ENCODE results near the gene URB1. TPM values are rescaled to one million over a fixed set of nuclear protein-coding genes. Genes with fewer than 3 reads are reported as not detected.

The URB1 gene
- total and polyA plus RNA-seq, 11 donors: 4.6 to 26.0 (median 11.1) TPM

DNA sequence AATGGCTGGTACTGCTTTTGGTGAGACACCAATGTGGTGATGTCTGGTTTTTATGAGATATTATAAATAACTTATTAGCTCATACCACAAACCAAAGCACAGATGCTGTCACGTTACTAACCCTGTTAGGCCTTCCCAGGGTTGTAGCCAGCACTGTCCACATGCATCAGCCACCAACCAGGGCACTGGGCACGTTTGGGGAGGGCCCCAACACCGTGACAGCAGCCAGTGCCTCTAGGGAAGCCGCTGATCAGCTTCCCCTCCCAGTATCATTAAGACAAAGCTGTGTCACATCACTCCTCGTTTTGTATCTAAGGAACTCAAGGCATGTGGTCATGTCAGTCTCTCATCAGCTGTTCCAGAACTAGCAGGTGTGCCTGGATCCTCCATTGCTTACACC lies 13.9 kb downstream of the URB1 start:
- H3K27me3 ChIP-seq: no peaks in the 10 kb centered on the region
- no peaks in the 10 kb centered on the region for H3K9me3 ChIP-seq
- H3K4me3 ChIP-seq: no peak overlapping the region
- TF ChIP-seq, protein P1, sequence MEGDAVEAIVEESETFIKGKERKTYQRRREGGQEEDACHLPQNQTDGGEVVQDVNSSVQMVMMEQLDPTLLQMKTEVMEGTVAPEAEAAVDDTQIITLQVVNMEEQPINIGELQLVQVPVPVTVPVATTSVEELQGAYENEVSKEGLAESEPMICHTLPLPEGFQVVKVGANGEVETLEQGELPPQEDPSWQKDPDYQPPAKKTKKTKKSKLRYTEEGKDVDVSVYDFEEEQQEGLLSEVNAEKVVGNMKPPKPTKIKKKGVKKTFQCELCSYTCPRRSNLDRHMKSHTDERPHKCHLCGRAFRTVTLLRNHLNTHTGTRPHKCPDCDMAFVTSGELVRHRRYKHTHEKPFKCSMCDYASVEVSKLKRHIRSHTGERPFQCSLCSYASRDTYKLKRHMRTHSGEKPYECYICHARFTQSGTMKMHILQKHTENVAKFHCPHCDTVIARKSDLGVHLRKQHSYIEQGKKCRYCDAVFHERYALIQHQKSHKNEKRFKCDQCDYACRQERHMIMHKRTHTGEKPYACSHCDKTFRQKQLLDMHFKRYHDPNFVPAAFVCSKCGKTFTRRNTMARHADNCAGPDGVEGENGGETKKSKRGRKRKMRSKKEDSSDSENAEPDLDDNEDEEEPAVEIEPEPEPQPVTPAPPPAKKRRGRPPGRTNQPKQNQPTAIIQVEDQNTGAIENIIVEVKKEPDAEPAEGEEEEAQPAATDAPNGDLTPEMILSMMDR (IDR thresholded peaks at IDR 0.05): no peak
- TF ChIP-seq POLR2A (IDR thresholded peaks at IDR 0.05): no peak
- intact Hi-C loops (cut with DNase I): loop anchor here in 1 of 10 donors (5.0 kb wide), 1 partner anchor 52 kb away; no protein-coding TSS in a partner anchor
- H3K27ac ChIP-seq: peak overlapping the region in 7 of 12 donors; percentile 41 to 73 (median 68)
- peaks cover 0 to 11% (median 0%) of the 10 kb centered on the region in 12 donors for H3K4me1 ChIP-seq
- H3K36me3 ChIP-seq: peaks cover 0 to 98% (median 82%) of the 10 kb centered on the region in 9 donors
- ATAC-seq (peak; percentile 87 to 94 (median 91)), DNase-seq (peak in 4 of 5 donors; percentile 50 to 62 (median 58))
- 44 to 53% (median 49%) methylated on average over 4 to 5 of the region's 5 CpGs for WGBS, 4 donors

DNA sequence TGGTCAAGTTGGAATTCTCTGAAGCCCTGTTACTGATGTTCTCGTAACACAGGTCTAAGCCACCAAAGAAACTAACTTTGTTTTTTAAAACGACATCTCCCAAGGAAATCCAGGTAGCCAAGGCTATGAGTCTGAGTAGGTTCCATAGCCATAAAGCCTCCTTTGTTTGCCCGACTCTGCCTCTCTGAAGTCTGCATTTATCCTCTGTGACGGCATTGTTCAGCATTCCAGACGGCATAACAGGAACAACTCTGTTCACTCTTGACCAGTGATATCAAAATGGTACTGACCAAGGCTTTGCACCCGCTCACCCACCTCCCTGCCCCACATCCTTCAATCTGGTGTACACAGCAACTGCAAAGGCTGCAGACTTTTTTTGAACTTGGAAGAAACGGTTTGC lies 14.8 kb downstream of the URB1 start:
- peak overlapping the region in 5 of 12 donors; percentile 56 to 73 (median 69) for H3K27ac ChIP-seq
- no peaks in the 10 kb centered on the region for H3K27me3 ChIP-seq
- peaks cover 0 to 11% (median 0%) of the 10 kb centered on the region in 12 donors for H3K4me1 ChIP-seq
- WGBS, 4 donors: 79 to 91% (median 85%) methylated on average over 7 of the region's 7 CpGs
- no peak overlapping the region for H3K4me3 ChIP-seq
- no peak for DNase-seq
- TF ChIP-seq, protein P1 (IDR thresholded peaks at IDR 0.05): no peak
- no peak for TF ChIP-seq POLR2A (IDR thresholded peaks at IDR 0.05)
- no peaks in the 10 kb centered on the region for H3K9me3 ChIP-seq
- intact Hi-C loops (cut with DNase I): loop anchor here in 1 of 10 donors (5.0 kb wide), 1 partner anchor 51 kb away; no protein-coding TSS in a partner anchor
- no peak for ATAC-seq
- peaks cover 0 to 98% (median 81%) of the 10 kb centered on the region in 9 donors for H3K36me3 ChIP-seq

DNA sequence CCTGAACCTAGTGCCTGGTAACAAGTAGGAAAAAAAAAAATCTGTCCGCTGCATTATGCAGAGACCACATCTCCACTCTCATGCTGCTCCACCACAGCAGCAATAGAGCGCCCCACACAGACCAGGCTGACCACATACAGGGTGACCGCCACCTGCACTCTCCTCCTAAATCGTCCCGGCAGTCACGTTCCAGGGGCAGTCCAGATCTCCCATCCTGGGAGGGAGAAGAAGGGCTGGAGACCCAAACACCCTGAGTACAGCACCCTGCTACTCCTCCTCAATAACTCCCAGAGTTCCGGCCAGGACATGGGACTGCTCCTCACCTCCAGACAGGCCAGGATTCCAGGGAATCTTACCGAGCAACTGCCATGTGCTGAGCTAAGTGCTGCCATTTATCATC lies 15.3 kb downstream of the URB1 start:
- H3K9me3 ChIP-seq: no peaks in the 10 kb centered on the region
- intact Hi-C loops (cut with DNase I): loop anchor here in 1 of 10 donors (5.0 kb wide), 1 partner anchor 50 kb away; no protein-coding TSS in a partner anchor
- peak overlapping the region in 1 of 12 donors; percentile 56 for H3K27ac ChIP-seq
- H3K27me3 ChIP-seq: no peaks in the 10 kb centered on the region
- H3K4me3 ChIP-seq: no peak overlapping the region
- H3K4me1 ChIP-seq: peaks cover 0 to 13% (median 4%) of the 10 kb centered on the region in 12 donors
- 84 to 95% (median 94%) methylated on average over 7 to 8 of the region's 8 CpGs for WGBS, 4 donors
- H3K36me3 ChIP-seq: peaks cover 0 to 98% (median 80%) of the 10 kb centered on the region in 9 donors
- no peak for TF ChIP-seq POLR2A (IDR thresholded peaks at IDR 0.05)
- TF ChIP-seq, protein P1 (IDR thresholded peaks at IDR 0.05): no peak
- DNase-seq: no peak
- ATAC-seq: peak in 2 of 4 donors; percentile 5 to 29

DNA sequence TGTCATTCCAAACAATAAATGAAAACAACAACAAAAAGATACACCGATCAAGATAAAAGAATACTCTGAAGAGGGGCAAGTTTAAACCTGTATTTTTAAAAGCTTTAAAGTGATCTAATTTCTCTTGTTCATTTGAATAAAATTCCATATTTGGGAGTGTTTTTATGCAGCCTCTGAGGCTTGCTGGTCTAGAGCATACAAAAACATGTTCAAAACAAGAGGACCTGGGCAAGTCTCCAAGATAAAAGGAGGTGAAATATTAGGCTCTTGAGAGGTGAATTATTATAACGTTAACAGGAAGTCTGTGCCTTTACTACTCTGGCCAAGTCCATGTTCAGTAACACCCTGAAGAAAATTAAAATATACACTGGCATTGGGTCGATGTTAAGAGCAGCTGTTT lies 20.1 kb downstream of the URB1 start:
- no peak for DNase-seq
- intact Hi-C loops (cut with DNase I): no loop called here
- TF ChIP-seq, protein P1 (IDR thresholded peaks at IDR 0.05): no peak
- TF ChIP-seq POLR2A (IDR thresholded peaks at IDR 0.05): no peak
- H3K4me1 ChIP-seq: peaks cover 0 to 25% (median 7%) of the 10 kb centered on the region in 12 donors
- no peaks in the 10 kb centered on the region for H3K27me3 ChIP-seq
- H3K27ac ChIP-seq: peak overlapping the region in 10 of 12 donors; percentile 7 to 75 (median 36)
- 41 to 49% (median 46%) methylated on average over 3 of the region's 3 CpGs for WGBS, 4 donors
- peaks cover 0 to 98% (median 72%) of the 10 kb centered on the region in 9 donors for H3K36me3 ChIP-seq
- ATAC-seq: peak in 3 of 4 donors; percentile 20 to 25 (median 21)
- H3K4me3 ChIP-seq: no peak overlapping the region
- H3K9me3 ChIP-seq: no peaks in the 10 kb centered on the region

Data from heart left ventricle (tissue), 16 donors.